CD14-positive monocyte (primary cell): ENCODE results near the gene CIRBP. TPM values are rescaled to one million over a fixed set of nuclear protein-coding genes. Genes with fewer than 3 reads are reported as not detected.
A peak's percentile ranks its signal among the peaks of the same experiment; 100 is the strongest.

ENCODE experiments used
- DNase-seq, 3 donors: peaks; one replicate each; pipeline ENCODE4 v3.0.0-alpha.2; 2011 to 2022
- H2AFZ ChIP-seq: 2 replicates; pipeline ENCODE4 v1.6.0; 2012; ENCODE audit warnings: mild to moderate bottlenecking, low read depth, low read length, inconsistent platforms; ENCODE audit not compliant: insufficient read depth, poor library complexity, severe bottlenecking
- H3K27ac ChIP-seq, 2 donors: 1 replicate in 1 of 2; 2 replicates in 1 of 2; pipeline ENCODE4 v1.5.1; 2012 to 2013; ENCODE audit warnings: low read length in 2 of 2, control low read depth in 1 of 2, inconsistent platforms in 1 of 2, low read depth in 1 of 2, mild to moderate bottlenecking in 1 of 2
- H3K27me3 ChIP-seq, 2 donors: one replicate each; pipeline versions ENCODE4 v1.6.0 to v1.6.1; 2011 to 2013; ENCODE audit warnings: low read length in 2 of 2; ENCODE audit not compliant: control insufficient read depth in 2 of 2, insufficient read depth in 2 of 2
- H3K36me3 ChIP-seq, 2 donors: replicated peaks in 1 of 2; 1 replicate in 1 of 2; 2 replicates in 1 of 2; pipeline versions ENCODE4 v1.5.1 to v1.6.1; 2012 to 2013; ENCODE audit warnings: low read length in 2 of 2, control low read depth in 1 of 2, inconsistent platforms in 1 of 2, mild to moderate bottlenecking in 1 of 2; ENCODE audit not compliant: insufficient read depth in 2 of 2, control insufficient read depth in 1 of 2
- H3K4me1 ChIP-seq, 2 donors: 1 replicate in 1 of 2; 2 replicates in 1 of 2; pipeline versions ENCODE4 v1.5.1 to v1.6.1; 2012 to 2013; ENCODE audit warnings: low read length in 2 of 2, control low read depth in 1 of 2, inconsistent platforms in 1 of 2, mild to moderate bottlenecking in 1 of 2, moderate library complexity in 1 of 2; ENCODE audit not compliant: insufficient read depth in 2 of 2, control insufficient read depth in 1 of 2
- H3K4me2 ChIP-seq: replicated peaks from 2 replicates; pipeline ENCODE3; 2012; ENCODE audit warnings: low read length, moderate library complexity, mild to moderate bottlenecking; ENCODE audit not compliant: poor library complexity, severe bottlenecking; ENCODE audit errors: extremely low read depth
- H3K4me3 ChIP-seq, 3 experiments: fragments of 200-600 bp in 1 of 3; sonication (generic) in 1 of 3; replicated peaks in 1 of 3; 1 replicate in 2 of 3; 2 replicates in 1 of 3; pipeline ENCODE4 v1.5.1; 2011 to 2013; ENCODE audit warnings: low read length in 3 of 3, mild to moderate bottlenecking in 3 of 3, control low read depth in 2 of 3, low read depth in 2 of 3, inconsistent platforms in 1 of 3, moderate library complexity in 1 of 3
- H3K79me2 ChIP-seq: 2 replicates; pipeline ENCODE4 v1.6.0; 2012; ENCODE audit warnings: mild to moderate bottlenecking, control low read depth, inconsistent platforms, low read length, moderate library complexity; ENCODE audit not compliant: insufficient read depth
- H3K9ac ChIP-seq: 2 replicates; pipeline ENCODE4 v1.6.0; 2017; ENCODE audit warnings: low read length, mild to moderate bottlenecking; ENCODE audit not compliant: insufficient read depth, poor library complexity, severe bottlenecking
- H3K9me3 ChIP-seq, 2 donors: replicated peaks in 1 of 2; 1 replicate in 1 of 2; 2 replicates in 1 of 2; pipeline versions ENCODE4 v1.5.1 to v1.6.1; 2012 to 2013; ENCODE audit warnings: low read length in 2 of 2, control low read depth in 1 of 2; ENCODE audit not compliant: control insufficient read depth in 1 of 2, insufficient read depth in 1 of 2
- H4K20me1 ChIP-seq: 2 replicates; pipeline ENCODE4 v1.6.0; 2012; ENCODE audit warnings: mild to moderate bottlenecking, low read length, control low read depth, moderate library complexity; ENCODE audit not compliant: insufficient read depth
- H3K27ac Mint-ChIP-seq, 7 donors: one replicate each; pipeline ENCODE4 v1.8.0; 2020; ENCODE audit warnings: mild to moderate bottlenecking in 7 of 7, mixed read lengths in 7 of 7, moderate library complexity in 6 of 7, inconsistent platforms in 2 of 7
- H3K27me3 Mint-ChIP-seq, 3 donors: one replicate each; pipeline ENCODE4 v1.8.0; 2021 to 2022; ENCODE audit warnings: low read depth in 3 of 3, mild to moderate bottlenecking in 3 of 3, mixed read lengths in 3 of 3, moderate library complexity in 3 of 3, inconsistent platforms in 1 of 3
- H3K36me3 Mint-ChIP-seq, 2 donors: one replicate each; pipeline ENCODE4 v1.8.0; 2020; ENCODE audit warnings: mixed read lengths in 2 of 2, inconsistent platforms in 1 of 2, mild to moderate bottlenecking in 1 of 2
- H3K4me1 Mint-ChIP-seq: one replicate; pipeline ENCODE4 v1.8.0; 2020; ENCODE audit warnings: mild to moderate bottlenecking, mixed read lengths
- H3K4me3 Mint-ChIP-seq, 2 donors: one replicate each; pipeline ENCODE4 v1.8.0; 2020; ENCODE audit warnings: mild to moderate bottlenecking in 2 of 2, mixed read lengths in 2 of 2, moderate library complexity in 1 of 2
- H3K9me3 Mint-ChIP-seq, 7 donors: one replicate each; pipeline ENCODE4 v1.8.0; 2020 to 2022; ENCODE audit warnings: mixed read lengths in 7 of 7, mild to moderate bottlenecking in 6 of 7, moderate library complexity in 6 of 7, inconsistent platforms in 2 of 7
- WGBS: methylation state at CpG from one replicate; pipeline ENCODE4 v1.1.5; 2013; ENCODE audit warnings: missing lambda C conversion rate; ENCODE audit not compliant: insufficient coverage; 5-methylcytosine and 5-hydroxymethylcytosine counted together
- intact Hi-C, 2 donors: fragments of 100-400 bp; cut with micrococcal nuclease; formaldehyde crosslinking; loops; one replicate each; pipeline versions ENCODE4 v1.15.0 to v1.15.1; 2023
- polyA plus RNA-seq, 3 donors: library from polyadenylated mRNA; depleted of rRNA in 1 of 3; unstranded in 2 of 3; stranded (reverse) in 1 of 3; fragments of 300-500 nt in 2 of 3; fragments of >200 nt in 1 of 3; fragmentation: Illumina TruSeq in 2 of 3; gene quantifications; 1 replicate in 2 of 3; 2 replicates in 1 of 3; pipeline ENCODE4 v1.2.3, GENCODE V29; 2012 to 2021
- TF ChIP-seq, protein P1 (sequence below): fragments of 200-600 bp; IDR thresholded peaks from one replicate; pipeline ENCODE4 v1.8.0; 2022; ENCODE audit warnings: antibody characterized with exemption, mild to moderate bottlenecking

The CIRBP gene
- polyA plus RNA-seq, 3 donors = 39.6 to 600 (median 51.1) TPM

- Mint-ChIP-seq H3K27ac (peak overlapping the region; percentile 85 to 97 (median 94)), H3K4me3 (peak overlapping the region; percentile 80 to 97), H3K27me3 (peaks cover 0 to 4% (median 0%) of the 10 kb centered on the region in 3 donors), H3K4me1 (peaks cover 29% of the 10 kb centered on the region), H3K9me3 (peaks cover 0 to 2% (median 0%) of the 10 kb centered on the region in 7 donors), H3K36me3 (peaks cover 37 to 49% of the 10 kb centered on the region in 2 donors)
- Histone ChIP-seq H3K79me2 (peaks cover 75% of the 10 kb centered on the region), H3K4me3 (peak overlapping the region; percentile 77 to 99 (median 89)), H3K27me3 (no peaks in the 10 kb centered on the region), H3K36me3 (peaks cover 47 to 56% of the 10 kb centered on the region in 2 donors), H3K4me2 (peak overlapping the region; percentile 96), H3K9me3 (no peaks in the 10 kb centered on the region), H3K27ac (peak overlapping the region; percentile 92 to 94), H3K9ac (peak overlapping the region; percentile 93), H2AFZ (no peak overlapping the region), H3K4me1 (peaks cover 43 to 50% of the 10 kb centered on the region in 2 donors), H4K20me1 (peaks cover 80% of the 10 kb centered on the region)
- DNase-seq = peak; percentile 92 to 97 (median 95)
- intact Hi-C loops = loop anchor here in 1 of 2 donors (1.0 kb wide), 1 partner anchor 7 kb away; no protein-coding TSS in a partner anchor
- 0% methylated on average over 3 of the region's 26 CpGs for WGBS
- TF ChIP-seq, protein P1, sequence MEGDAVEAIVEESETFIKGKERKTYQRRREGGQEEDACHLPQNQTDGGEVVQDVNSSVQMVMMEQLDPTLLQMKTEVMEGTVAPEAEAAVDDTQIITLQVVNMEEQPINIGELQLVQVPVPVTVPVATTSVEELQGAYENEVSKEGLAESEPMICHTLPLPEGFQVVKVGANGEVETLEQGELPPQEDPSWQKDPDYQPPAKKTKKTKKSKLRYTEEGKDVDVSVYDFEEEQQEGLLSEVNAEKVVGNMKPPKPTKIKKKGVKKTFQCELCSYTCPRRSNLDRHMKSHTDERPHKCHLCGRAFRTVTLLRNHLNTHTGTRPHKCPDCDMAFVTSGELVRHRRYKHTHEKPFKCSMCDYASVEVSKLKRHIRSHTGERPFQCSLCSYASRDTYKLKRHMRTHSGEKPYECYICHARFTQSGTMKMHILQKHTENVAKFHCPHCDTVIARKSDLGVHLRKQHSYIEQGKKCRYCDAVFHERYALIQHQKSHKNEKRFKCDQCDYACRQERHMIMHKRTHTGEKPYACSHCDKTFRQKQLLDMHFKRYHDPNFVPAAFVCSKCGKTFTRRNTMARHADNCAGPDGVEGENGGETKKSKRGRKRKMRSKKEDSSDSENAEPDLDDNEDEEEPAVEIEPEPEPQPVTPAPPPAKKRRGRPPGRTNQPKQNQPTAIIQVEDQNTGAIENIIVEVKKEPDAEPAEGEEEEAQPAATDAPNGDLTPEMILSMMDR = peak; percentile 10
Measured at GRCh38 chr19:1252821-1253513, 16.2 kb upstream of the CIRBP start.

GRCh38 chr19:1253514-1254080, 15.5 kb upstream of the CIRBP start:
- intact Hi-C loops = no loop called here

More at GRCh38 chr19:1253514-1254080, 15.5 kb upstream of the CIRBP start:
- Histone ChIP-seq H3K9me3 (no peaks in the 10 kb centered on the region), H3K4me3 (peak overlapping the region; percentile 77 to 99 (median 89)), H3K4me2 (peak overlapping the region; percentile 96), H3K4me1 (peaks cover 47 to 54% of the 10 kb centered on the region in 2 donors), H4K20me1 (peaks cover 85% of the 10 kb centered on the region), H3K9ac (peak overlapping the region; percentile 93), H3K27me3 (no peaks in the 10 kb centered on the region), H2AFZ (no peak overlapping the region), H3K27ac (peak overlapping the region; percentile 92 to 94), H3K36me3 (peaks cover 49 to 60% of the 10 kb centered on the region in 2 donors), H3K79me2 (peaks cover 80% of the 10 kb centered on the region)
- Mint-ChIP-seq H3K27me3 (peaks cover 0 to 4% (median 0%) of the 10 kb centered on the region in 3 donors), H3K9me3 (peaks cover 0 to 2% (median 0%) of the 10 kb centered on the region in 7 donors), H3K36me3 (peaks cover 37 to 55% of the 10 kb centered on the region in 2 donors), H3K4me3 (peak overlapping the region; percentile 77 to 80), H3K27ac (peak overlapping the region; percentile 85 to 97 (median 94)), H3K4me1 (peaks cover 34% of the 10 kb centered on the region)
- 44% methylated on average over 20 of the region's 23 CpGs for WGBS
- TF ChIP-seq, protein P1 = no peak
- no peak for DNase-seq
